Activated CD4-positive, CD25-positive, alpha-beta regulatory T cell treated with anti-CD3 and anti-CD28 coated beads, Interleukin-2, amount 50 U/mL, for 72 hours (primary cell): ENCODE results near the gene CTBP2.

Source experiments
- DNase-seq: peaks from one replicate; pipeline ENCODE4 v3.0.0; 2021

The CTBP2 gene

DNA sequence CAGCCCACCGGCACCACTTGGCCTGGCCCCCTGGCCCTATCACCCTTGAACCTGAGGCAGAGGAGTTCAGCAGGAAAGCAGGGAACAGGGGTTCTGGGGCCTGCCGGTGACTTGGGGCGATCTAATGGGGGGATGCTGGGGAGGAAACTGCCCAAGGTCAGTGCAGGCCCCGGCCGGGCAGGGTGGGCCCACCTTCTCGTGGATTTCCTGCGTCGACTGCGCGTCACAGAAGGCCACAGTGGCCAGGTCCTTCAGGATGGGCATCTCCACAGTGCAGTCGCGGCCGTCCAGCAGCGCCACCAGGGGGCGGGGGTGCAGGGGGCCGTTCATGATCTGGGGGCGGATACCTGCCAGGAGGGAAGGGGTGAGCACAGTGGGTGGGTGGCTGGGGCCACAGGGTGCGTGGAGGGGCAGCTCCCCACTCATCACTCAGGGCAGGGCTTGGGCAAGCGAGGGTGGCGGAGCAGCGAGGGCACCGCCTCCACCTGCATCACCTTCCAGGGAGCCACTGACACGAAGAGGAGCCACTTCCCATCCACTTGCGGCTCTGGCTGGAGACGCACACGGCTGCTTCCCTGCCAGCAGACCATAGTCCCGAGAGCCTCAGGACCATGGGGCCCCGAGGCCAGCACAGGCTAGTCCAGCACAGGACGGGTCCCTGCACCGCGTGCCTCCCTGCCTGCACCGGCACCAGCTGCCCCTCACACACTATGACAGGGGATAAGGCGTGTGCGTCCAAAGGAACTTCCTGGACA lies 157.0 kb downstream of the CTBP2 start:
- DNase-seq, result peak; percentile 22

DNA sequence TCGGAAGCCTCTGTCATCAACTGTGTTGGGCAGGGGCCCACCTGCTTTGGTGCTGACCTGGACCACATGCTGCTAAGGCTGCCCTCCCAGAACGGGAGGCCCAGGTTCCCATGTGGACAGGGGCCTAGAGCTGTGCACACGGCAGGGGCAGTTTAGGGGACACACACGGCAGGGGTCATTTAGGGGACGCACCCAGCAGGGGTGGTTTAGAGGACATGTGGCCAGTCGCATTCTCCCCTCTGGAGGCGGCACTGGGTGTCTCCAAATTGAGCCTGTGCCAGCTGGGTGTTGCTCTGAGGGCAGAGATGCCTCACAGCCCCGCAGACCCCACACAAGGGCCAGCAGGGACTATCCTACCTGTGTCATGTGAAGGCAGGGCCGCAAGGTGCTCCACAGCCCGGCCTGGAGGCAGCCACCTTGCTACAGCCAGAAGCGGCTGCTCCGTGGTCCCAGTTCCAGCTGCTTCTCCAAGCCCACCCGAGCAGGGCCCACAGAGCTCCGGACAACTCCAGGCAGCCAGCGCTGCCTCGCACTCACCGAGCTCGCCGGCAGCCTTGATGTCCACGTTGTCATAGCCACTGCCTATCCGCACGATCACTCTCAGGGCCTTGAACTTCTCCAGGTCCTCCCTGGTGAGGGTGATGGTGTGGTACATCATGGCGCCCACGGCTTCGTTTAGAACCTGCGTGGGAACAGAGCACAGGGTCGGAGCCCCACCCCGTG lies 157.8 kb downstream of the CTBP2 start:
- peak; percentile 19 for DNase-seq

DNA sequence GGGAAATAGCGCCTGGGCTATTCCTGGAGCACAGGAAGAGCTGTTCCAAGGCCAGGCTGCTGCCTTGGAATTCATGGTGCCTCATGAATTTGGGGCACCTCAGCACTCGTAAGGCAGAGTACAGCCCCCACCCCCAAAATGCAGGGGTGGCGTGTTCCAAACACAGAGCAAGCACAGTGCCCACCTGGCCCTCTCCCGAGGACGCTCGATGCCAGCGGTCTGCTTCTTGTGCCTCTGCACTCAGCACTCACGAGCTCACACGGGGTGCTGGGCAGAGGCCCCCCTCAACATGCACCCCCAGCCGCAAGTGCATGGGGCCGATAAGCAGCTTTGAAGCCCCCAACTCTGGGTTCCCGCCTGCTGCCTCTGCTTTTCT lies 158.3 kb downstream of the CTBP2 start:
- DNase-seq, result peak; percentile 26

DNA sequence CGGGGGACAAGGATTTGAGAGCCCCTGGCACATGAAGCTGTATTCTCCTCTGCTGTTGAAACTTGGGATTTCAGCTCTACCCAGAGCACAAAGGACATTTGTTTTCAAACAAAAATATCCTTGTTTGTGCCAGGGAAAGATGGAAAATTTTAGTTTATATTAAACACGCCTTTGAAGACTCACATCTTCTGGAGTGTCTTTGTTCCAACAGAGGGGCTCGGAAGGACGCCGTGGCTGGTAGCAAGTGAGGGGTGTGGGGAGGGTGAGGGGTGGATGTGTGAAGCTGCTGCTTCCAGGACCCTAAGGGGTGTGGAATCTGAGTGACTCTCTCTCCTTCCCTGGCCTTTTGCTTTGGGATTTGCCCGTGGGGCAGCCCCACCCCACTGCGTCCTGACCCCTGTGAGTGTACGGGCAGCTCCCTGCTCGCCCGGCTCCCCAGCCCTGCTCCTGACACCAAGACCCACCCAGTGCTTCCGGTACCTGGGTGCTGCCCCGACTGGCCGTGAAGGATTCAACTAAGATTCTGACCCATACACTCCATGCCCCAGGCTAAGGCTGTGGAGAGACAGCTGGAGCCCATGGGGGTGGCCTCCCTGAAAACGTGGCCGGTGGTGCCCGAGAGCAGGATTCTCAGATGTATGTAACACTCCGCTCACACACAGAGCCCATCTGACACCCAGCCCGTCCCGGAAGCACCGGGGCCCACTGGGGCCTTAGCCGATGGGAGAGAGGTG lies 158.9 kb downstream of the CTBP2 start:
- DNase-seq, result peak; percentile 14

DNA sequence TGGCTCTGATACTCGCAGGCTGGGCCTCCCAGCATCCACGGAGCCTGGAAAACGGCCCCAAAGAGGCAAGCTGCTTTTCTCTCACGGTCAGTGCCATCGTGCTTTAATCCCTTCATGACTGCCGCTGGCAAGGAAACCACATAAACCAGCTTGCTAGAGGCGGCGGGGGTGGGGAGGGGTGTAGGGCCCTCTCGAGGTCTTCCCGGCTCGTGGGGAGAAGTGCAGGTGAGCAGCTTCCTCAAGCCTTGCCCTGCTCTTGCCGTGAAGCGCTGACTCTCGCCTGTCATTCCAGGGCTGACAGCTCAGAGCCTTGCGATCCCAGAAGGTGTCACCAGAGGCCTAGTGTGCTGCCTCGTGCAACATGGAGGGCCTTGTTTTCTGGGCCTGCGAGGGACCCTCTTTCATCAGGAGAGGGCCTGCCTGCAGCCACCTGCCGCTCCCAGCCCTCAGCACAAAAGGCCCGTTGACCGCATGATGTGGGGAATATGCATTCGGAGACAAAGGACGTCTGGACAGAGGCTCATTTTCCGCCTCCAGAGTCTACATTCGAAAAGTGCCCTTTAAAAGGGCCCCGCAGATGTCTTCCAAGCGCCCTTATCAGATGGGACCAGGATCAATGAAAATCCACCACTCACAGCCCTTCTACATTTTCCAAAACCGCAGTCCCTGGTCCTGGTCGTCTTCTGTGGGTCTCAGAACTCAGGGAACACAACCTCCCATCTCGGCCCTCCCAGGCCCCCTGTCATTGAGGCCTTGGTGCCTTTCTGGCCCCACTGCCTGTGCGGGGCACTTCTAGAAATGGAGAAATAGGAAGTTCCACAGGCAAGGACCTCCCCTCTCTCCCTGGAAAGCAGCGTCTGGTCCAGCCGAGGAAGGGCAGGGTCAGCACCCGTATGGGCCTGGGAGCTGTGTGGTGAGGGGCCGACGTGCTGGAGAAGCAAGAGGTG lies 159.7 kb downstream of the CTBP2 start:
- DNase-seq, result peak; percentile 18

DNA sequence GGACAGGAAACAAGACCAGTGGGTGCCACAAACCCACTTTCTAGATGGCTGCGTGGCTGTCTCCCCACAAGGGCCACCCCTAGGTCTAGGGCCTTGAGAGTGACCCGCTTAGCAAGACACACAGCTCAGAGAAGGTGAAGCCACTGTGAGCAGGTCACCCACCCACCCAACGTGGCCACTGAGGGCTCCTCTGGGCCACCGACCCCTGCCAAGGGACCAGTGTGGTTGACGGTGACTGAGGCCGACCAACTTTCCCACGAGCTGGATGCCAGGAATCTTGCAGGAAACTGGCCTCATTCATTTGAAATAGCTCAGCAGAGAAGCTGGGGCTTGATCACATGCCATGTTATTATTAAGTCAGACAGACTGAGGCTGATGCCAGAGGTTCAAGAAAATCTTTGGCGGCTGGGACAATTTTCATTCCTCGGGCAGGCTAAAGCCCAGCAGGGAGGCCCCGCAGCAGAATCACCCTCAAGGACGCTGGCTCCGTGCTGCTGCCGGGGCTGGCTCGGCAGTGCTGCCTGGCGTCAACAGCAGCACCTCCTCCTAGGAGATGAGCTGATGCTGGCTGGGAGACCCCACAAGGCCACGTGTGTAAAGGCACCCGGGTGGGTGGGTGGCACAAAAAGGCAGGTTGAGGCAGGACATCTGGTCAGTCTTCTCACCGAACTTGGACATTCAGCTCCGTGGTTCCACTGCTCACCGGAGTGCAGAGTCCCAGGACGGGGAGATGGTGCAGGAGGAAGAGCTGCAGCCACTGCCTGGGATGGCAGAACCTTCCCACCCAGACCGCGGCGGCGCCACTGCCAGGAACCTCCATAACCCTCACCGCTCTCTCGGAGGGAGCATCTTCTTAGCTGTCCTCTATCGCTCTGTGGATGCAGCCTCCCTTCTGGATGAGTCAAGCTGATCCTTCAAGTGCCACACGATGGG lies 160.7 kb downstream of the CTBP2 start:
- peak; percentile 25 for DNase-seq

DNA sequence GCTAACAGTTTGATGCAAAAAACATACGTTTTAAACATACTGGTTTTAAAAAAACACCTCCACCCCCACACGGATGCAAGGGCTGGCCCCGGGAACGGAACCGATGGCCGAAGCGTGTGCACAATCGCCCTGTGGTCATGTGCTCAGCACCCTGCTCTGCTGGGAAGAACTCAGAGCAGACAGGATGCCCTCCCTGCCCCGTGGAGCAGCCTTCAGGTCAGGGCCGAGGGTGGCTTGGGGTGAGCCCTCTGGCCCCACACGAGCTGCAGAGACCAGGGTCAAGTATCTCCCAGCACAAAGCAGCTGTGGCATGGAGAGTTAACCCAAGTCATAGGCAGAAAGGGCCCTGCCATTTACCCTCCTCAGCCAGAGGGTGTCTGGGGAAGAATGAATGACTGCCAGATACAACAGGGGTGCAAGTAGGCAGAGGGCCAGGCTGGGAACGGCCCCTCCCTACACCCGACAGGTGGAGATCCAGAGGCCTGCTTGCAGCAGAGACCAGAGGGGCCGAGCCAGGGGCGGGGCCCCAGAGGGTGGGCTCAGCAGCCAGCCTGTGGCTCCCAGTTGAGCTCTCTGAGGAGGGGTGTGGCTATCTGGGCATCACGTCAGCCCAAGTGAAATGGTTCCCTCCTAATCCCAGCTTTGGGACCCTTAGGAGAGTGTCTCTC lies 161.6 kb downstream of the CTBP2 start:
- peak; percentile 18 for DNase-seq

DNA sequence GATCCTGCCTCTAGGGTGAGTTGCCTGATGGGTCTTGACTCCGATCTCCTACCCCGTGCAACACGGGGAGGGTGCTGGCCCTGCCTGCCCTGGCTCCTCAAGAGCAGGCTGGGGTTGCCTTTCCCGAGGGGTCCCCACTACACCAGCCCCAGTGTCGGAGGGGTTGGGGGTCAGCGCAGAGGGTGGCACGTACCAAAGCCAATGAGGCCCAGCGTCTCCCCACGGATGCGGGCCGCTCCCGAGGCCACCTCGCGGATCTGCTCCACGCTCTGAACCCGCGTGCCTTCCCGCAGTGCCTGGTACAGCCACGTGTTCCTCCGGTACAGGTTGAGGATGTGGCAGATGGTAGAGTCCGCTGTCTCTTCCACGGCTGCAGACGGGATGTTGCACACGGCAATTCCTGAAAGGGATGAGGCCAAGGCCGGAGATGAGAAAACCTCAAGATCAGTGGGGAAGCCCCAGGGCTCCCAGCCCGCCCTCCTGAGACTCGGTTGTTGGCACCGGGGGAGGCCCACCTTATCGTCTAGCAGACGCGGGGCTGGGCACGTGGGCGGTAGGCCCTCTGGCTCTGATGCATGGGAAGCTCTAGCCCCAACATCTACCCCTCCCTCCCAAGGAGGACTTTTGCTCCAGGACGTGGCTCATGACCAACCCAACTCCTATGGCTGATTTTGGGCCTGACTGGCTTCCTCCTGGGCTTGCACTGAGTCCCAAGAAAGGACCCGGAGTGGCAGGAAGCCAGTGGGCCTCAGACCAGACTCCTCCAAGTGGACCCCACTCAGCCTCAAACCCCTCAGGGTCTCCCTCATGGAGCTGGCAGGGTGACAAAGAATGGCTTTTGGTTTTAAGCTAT lies 162.4 kb downstream of the CTBP2 start:
- DNase-seq, result peak; percentile 11

DNA sequence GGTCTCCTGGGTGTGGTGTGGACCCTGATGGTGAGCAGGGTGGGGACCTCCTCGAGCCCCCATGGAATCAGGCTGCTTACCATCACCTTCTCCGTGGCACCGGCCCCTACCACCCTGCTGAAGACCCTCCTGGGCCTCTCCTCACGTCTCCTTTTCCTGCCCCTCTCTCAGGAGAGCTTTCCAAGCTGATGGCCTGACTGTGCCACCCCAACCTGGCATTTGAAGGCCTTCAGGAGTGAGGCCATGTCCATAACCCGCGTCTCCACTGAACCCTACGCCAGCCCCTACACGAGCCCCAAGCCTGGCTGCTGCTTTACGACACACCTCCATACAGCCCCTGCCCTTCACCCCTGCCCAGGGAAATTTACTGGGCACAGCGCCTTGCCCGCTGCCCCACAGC lies 163.1 kb downstream of the CTBP2 start:
- DNase-seq, result peak; percentile 18

DNA sequence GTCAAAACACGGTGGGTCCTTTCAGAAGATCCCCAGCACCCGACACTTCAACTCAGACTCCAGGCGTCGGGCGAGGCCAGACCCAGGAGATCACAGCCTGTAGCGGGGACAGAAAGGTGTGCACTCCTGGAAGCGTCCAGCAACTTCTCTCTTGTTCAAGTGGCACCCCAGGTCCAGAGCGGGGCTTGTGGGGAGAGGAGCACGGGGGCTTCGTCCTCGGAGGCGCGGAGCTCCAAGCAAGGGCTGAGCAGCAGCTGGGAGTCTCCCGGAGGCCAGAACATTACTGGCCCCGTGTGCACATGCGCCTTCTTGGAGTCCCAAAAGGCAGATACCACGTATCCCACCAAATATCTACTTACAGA lies 163.5 kb downstream of the CTBP2 start:
- peak; percentile 28 for DNase-seq

DNA sequence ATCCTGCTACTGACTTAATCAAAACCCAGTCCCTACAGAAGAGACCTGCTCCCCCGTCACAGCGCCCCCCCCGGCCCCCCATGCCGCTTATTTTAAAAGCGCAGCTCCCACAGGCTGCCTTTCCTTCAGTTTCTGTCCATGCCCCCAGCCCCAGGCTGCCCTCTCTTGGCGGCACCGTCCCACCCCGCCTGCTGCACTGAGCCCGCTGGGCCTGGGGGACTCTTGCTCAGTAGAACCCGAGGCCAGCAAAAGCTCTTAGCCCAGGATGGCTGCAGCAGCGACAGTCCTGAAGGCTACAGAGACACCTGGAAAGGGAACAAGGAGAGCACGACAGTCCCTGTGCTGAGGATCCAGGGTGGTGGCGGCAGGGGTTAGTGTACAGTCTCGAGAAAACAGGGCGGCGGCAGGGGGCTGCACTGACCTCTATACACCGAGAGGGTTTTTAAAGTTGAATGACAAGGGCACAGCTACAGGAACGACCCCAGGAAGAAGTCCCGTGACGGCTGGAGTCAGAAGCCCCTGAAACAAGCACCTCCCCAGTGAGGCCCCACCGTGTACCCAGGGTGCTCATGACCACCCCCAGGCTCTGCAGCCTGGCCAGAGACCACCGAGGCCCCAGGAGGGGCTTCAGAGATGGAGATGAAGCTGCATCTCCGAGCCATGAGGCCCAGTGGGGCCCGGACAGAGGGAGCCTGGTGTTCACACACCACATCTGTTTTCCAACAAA lies 164.1 kb downstream of the CTBP2 start:
- DNase-seq, result peak; percentile 17

DNA sequence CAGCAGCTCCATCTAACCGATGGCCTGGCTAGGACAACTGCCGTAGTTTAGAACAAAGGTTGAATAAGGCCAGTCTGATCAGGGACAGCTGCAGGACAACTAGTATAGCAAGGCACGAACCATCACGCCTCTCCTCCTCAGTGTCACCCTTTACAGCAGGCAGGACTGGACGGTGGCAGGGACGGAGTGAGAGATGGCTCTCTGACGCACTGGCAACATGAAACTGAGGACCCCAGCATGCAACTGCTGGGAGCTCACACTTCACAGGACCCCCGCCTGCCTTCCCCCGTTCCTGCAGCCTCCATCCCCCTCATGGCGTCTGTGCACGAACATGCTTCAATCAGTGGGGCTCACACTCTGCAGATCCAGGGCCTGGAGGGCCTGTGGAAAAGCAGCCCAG lies 164.8 kb downstream of the CTBP2 start:
- DNase-seq, result peak; percentile 9

DNA sequence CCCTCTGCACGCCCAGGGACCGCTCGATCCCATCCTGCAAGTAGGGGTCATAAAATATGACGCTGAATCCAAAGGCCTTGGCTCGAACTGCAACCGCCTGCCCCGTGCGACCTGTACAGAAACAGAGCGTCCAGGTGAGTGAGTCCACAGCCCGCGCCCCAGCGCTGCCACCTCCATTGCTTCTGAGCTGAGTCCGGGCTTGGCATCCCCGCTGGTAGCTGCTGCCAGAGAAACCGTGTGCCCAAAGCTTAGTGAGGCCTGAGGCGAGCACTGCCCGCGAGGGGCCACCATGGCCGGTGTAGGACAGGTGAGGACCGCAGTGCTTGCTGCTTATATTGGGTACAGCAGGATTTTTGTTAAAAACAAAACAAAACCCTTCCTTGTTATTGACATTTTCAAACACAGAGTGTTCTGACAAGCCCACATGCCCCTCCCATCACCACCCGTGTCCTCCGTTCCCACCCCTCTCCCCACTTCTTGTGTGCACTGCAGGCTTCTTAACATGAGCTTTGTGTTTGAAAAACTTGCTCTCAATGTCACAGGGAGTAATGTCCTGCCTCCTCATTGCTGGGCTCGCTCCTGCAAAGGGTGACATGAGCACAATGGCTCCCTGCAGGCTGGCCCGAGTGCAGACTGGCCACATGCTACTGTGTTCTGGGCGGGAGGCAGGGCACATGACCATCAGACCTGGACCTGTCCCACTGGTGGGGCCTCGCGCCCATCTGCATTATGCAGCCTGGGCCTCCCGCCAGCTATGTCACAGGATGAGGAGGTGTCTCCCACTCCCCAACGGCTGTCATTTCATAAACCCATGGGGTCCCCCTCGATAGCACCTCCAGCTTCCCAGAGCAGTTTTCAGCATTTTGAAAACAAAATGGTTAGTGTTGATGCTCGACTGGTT lies 165.5 kb downstream of the CTBP2 start:
- DNase-seq, result peak; percentile 20

DNA sequence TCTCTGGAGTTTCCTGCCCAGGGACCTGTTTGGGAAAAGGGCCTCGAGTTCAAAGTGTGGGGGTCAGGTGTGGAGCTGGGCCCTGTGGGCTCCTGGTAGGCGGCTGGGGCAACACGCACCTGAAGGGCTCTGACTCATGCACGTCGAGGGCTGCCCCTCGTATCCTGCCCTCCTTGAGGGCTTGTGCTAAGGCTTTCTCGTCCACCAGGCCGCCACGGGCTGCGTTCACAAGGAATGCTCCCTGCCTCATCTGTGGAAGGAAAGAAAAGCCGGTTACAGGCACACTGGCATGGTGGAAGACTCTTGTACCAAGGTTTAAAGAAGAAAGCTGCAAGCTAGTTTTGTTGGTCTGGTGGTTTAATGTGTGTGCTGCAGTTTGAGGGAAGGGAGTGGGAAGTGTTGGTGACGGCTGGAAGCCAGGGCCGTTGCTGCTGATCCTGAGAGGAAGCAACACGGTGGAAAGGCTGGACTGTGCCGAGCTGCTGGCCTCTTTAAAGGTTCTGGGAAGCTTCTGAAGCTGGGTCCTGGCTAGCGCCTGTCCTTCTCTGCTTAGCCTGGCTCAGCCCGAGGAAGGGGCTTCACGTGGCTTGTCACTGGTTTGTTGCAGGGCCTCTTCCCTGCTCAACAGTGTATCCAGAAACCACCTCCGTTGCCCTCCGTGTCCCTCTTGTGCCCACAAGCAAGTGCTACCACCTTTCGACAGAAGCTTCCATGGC lies 166.5 kb downstream of the CTBP2 start:
- DNase-seq, result peak; percentile 24

DNA sequence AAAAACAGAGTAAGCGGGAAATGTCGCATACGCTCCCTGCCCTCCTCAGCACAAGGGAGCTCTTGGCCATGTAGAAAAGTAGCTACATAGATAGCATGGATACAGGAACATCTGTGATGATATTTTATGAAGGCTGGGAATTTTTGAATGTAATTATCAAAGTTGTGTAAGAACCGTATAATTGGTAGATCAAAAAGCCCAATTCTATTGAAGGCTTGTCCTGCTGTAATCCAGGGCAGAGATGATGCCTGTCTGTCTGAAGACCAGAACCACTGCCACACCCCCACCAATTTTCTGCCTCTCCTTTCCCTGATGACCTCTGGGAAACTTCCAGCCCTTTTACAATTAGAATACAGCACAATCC lies 167.0 kb downstream of the CTBP2 start:
- DNase-seq, result peak; percentile 6

DNA sequence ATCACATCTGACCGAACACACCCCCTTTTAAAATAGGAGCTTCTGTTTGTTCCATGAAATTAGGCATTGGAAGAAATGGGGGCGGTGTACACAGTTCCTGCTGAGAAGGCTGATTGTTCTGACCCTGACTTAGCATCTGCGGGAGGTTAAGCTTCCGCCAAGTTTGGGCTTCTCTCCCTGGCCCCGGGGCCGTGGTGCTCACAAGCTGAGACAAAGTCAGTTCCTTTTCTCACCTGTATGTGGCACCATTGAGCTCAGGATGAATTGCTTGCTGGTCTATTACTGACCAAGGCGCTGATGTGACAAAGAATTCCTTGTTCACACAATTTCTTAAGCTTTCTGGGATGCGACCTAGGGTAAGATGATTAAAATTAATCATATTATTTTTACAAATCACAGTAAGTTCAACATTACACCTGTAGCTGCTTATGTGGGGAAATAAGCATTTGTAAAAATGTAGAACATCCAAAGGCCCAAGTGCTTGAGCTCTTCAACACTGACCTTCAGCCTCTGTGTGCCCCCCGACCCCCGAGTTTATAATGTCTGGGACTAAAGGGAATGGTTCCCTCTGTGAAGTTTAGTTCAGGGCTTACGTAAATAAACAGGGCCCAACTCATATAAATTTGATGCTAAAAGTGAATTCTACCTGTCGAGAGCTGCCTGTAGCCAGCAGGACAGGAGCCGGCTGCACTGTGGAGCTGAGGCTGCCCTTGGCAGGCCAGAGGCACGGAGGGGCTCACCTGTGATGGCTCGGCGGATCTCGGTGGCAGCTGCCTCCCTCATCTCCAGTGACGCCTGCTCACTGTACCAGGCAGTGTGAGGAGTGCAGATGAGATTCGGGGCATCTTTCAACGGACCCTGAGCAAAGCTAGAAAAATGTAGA lies 167.7 kb downstream of the CTBP2 start:
- DNase-seq, result peak; percentile 30

DNA sequence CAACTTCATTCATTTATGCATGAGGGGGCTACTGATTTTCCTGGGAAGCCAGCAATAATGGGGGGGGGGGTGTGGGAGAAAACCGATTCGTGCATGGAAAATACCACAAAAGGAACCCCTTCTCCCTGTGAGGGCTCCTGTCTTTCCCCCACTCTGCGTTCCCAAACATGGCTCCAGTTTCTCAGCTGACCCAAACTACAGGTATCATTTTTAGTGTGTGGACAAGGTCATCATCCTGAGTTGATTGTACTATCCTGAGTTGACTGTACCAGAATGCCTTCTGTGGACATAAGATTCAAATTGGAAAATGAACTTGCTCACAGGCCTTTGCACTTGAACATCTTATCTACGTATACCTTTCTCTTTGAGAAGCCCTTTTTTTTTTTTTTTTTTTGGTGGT lies 168.5 kb downstream of the CTBP2 start:
- DNase-seq, result no peak
